ENCODE results near the gene FLNB.

DNA sequence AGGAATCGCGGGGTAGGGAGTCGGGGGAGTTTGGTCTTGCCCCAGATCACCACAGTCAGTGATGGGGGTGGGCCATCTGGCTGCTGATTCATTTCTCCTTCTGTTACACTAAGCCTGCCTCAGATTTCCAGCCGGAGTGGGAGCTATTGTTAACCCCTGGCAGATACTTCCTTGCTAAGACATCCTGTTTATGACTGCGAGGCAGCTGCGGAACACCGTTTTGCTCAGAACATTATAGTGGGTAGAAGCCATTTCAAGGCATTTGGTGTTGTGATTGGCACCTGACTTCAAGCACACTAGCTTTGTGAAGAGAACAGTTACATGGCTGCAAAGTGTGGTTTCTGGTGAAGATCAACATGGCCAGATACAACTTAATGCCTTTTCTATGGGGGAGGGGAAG, 73.8 kb downstream of the FLNB start:
- TF ChIP-seq, protein P1, sequence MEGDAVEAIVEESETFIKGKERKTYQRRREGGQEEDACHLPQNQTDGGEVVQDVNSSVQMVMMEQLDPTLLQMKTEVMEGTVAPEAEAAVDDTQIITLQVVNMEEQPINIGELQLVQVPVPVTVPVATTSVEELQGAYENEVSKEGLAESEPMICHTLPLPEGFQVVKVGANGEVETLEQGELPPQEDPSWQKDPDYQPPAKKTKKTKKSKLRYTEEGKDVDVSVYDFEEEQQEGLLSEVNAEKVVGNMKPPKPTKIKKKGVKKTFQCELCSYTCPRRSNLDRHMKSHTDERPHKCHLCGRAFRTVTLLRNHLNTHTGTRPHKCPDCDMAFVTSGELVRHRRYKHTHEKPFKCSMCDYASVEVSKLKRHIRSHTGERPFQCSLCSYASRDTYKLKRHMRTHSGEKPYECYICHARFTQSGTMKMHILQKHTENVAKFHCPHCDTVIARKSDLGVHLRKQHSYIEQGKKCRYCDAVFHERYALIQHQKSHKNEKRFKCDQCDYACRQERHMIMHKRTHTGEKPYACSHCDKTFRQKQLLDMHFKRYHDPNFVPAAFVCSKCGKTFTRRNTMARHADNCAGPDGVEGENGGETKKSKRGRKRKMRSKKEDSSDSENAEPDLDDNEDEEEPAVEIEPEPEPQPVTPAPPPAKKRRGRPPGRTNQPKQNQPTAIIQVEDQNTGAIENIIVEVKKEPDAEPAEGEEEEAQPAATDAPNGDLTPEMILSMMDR (conservative IDR thresholded peaks at IDR 0.05; ENCODE audit: low read length), result no peak
- TF ChIP-seq EZH2phosphoT487 (IDR thresholded peaks at IDR 0.05; ENCODE audit: borderline replicate concordance), result no peak

Measured in Loucy (cell line).